GM15510 (cell line): Measurements from ENCODE around the gene DPH2.
A peak's percentile ranks its signal among the peaks of the same experiment; 100 is the strongest.

ENCODE experiments used
- POLR2A ChIP-seq: IDR thresholded peaks from 3 replicates; pipeline ENCODE4 v1.6.1; 2011; ENCODE audit warnings: borderline replicate concordance; ENCODE audit not compliant: insufficient read length; ENCODE audit errors: extremely low read depth

Gene DPH2

DNA sequence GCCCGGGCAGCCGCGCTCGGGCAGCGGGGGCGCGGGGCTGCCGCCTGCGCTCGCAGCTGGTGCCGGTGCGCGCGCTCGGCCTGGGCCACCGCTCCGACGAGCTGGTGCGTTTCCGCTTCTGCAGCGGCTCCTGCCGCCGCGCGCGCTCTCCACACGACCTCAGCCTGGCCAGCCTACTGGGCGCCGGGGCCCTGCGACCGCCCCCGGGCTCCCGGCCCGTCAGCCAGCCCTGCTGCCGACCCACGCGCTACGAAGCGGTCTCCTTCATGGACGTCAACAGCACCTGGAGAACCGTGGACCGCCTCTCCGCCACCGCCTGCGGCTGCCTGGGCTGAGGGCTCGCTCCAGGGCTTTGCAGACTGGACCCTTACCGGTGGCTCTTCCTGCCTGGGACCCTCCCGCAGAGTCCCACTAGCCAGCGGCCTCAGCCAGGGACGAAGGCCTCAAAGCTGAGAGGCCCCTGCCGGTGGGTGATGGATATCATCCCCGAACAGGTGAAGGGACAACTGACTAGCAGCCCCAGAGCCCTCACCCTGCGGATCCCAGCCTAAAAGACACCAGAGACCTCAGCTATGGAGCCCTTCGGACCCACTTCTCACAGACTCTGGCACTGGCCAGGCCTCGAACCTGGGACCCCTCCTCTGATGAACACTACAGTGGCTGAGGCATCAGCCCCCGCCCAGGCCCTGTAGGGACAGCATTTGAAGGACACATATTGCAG is 33.2 kb upstream of the DPH2 start:
- no peak for TF ChIP-seq POLR2A

DNA sequence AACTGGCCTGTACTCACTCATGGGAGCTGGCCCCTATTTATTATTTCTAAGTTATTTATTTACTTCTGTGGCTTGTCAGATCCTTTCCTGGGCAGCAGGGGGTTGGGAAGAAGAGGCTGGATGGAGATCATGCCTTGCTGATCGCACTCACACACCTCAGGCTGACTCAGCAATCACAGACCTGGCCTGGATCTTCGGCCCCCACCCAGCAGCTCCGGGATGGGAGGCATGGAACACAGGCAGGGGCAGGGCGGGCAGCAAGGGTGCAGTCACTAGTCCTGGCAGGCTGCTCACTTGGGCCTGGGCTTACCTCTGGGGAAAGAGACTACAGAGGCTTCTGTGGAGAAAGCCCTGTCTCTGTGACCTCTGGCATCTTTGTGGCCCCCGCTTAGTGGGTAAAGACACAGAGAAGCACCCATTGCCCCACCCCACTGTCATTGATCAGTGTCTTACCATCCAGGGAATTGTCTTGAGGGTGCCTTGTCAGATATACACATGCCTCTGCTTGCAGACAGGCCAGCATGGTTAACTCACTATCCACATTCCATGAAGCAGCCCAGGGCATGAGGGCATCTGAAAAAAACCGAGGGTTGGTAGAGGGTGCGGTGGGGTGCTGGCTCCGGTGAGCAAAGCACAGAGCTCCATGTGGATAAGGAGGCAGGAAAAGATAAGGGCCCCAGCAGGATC is 32.5 kb upstream of the DPH2 start:
- no peak for TF ChIP-seq POLR2A

DNA sequence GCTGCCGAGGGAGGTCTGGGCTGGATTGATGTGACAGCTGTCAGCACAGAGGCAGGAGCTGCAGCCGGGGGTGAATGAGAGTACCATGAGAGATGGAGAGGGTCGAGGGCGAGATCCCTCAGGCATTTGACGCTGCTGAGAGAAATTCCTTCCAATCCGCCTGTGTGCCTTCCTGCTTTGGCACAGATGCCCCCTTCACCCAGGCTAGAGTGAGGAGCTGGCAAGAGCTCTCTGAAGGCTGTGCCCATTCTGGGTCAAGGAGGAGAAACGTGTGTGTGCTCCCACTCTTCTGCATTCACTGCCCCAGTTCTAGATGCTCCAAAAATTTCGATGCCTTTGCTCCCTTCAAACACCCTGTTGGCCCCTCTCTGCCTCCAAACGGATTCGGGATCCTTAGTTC is 31.4 kb upstream of the DPH2 start:
- no peak for TF ChIP-seq POLR2A

DNA sequence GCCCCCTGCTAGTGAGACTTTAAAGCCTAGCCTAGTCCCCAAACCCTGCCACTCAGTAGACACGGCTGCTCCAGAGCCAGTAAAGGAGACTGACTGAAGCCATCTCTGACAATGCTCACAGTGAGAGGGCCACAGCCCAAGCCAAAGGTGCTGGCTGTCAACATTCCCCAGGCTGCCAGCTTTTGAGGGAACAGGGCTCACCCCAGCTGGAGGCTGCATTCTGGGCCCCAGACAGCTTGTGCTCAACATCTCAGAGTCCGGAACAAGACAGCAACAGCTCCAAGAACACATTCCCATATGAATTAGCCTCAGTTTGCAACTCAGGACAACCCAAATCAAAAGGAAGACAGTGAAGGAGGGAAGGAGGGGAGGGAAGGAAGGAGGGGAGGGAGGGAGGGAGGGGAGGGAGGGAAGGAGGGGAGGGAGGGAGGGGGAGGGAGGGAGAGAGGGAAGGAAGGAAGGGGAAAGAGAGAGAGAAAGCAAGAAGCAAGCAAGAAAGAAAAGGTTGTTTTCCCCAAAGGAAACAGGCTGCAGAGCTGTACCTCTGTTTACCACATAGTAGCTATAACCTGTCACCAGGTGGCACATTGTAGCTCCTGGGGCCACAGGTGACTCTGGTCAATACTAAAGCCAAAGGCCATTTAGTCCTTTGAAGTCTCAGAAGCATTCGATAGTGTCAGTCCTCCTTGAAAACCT is 30.8 kb upstream of the DPH2 start:
- TF ChIP-seq POLR2A: no peak

DNA sequence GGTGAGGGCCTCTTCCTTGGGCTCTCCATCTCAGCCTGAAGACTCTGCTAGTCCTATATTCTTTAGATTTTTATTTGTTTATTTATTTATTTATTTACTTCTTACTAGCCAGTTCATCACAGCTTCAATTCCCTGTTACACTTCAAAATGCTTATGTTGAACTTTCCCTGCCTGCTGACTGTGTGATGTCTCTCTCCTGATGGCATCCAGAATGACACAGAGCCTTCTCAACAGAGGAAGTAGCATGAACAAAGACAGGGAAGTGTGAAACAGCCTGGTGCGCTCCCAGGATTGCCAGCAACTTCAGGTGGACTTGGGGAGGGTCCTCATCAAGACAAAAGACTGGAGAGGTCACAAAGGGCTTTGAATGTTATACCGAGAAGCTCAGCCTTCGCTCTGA is 27.4 kb upstream of the DPH2 start:
- TF ChIP-seq POLR2A: no peak

DNA sequence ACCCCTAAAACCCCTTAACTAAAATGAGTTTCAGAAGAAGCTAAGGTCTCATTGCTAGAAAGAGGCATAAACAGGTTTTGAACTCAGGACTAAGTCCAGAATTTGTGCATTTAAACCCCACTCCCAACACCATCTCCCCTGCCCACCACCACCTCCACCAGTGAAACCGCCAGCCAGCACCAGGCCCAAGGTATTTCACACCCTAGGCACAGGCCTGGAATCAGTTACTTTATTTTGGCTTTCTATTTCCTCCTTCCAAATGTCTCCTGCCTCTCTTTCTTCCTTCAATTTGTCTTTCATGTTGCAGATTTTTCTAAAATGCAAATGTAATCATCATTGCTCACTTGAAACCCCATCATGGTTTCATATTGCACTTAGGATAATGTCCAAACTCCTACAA is 24.9 kb upstream of the DPH2 start:
- no peak for TF ChIP-seq POLR2A

DNA sequence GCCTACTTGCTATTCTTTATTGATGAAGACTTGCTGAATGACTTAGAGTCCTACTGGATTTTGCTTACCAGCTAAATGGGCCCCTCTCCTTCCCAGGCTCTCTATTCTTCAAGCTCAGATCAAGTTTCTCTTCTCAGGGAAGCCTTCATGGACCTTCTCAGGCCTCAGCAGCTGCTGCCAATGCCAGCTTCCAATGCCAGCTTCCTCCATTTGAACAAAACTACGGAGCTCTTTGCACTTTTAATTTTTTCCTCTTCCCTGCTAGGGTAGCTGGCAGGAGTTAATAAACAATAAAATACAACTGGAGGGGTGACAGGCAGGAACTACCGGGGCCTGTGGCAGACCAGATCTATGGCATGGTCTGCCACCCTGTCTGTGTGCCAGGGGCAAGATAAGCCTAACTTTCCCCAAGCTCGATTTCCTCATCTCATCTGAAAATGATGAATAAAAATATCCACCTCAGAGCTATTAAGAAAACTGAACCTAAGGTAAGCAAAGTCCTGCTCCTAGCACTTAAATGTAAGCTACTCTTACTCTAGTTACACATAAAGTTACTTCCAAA is 24.1 kb upstream of the DPH2 start:
- TF ChIP-seq POLR2A: no peak

DNA sequence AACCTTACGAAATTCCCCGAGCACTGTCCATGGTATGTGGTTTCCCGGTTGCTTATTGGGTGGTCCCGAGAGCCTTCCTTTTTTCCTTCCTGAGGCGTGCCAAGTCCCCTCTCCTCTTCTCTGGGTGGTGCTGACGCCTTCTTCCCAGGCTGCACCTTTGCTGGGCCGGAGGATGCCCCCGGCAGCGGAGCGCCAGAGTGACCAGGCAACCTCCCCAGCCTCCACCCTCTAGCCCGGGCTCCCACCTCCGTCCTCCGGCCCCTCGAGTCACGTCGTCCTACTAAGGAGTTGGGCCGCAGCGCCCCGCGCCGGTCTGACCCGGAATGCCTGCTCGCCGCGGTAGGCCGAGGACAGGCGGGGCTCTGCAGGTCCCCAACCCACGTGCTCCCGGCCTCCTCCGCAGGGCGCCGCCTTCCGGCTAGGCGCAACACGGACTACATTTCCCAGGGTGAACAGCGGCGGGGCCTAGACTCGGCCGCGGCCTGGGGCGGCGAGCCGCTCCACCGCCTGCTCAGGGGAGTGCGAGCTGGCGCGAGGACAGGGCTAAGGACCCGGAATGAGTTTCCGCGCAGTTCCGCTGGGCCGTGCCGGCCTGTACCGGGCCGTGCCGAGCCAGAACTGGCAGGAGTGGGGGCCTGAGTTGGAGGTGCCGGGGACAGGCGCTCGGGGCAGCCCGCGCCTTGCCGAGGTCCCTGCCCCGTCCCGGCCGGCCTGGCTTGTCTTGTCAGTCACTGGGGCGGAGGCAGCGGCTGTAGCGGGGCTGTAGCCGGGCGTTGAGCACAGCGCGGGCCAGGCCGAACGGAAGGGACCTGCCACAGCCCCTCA is 23.4 kb upstream of the DPH2 start, which contains the start of gene IPO13:
Gene IPO13, plus strand, starts transcription at position 715 of the 825 bp plus-strand sequence. CDS start 651 bp downstream, outside the sequence.
- TF ChIP-seq POLR2A: peak; percentile 92

DNA sequence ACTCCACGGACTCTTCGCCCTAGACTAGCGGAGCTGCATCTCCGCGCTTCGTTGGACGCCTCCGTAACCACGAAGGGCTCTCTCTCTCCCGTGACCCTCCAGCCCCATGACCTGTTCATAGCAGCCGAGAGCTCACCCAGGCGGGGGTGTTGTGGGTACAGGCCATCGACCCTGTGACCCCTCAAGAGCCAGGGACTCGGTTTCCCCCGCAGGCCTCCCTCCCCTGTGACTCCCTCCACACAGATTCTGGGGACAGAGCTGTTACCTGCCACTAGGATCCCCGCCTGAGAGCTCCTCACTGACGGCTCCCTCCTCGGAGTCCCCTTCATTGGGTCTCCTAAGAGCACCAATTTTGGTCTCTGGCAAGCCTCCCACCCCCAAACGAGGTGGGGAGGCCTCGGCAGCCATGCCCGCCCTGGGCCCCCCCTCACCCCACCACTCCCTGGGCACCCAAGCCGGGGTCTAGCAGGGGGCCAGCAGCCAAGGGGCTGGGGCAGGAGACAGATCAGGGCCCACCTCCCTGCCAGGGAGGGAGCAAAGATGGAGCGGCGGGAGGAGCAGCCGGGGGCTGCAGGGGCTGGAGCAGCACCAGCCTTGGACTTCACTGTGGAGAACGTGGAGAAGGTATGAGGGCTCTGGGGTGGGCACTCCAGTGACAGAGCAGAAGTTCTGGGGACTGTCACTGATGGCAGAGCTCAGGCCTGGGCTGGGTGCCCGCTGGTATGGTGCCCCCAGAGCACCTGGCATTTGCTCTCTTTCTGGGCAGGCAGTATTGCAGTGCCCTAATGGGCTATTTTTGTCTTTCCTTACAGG is 22.5 kb upstream of the DPH2 start:
- no peak for TF ChIP-seq POLR2A

DNA sequence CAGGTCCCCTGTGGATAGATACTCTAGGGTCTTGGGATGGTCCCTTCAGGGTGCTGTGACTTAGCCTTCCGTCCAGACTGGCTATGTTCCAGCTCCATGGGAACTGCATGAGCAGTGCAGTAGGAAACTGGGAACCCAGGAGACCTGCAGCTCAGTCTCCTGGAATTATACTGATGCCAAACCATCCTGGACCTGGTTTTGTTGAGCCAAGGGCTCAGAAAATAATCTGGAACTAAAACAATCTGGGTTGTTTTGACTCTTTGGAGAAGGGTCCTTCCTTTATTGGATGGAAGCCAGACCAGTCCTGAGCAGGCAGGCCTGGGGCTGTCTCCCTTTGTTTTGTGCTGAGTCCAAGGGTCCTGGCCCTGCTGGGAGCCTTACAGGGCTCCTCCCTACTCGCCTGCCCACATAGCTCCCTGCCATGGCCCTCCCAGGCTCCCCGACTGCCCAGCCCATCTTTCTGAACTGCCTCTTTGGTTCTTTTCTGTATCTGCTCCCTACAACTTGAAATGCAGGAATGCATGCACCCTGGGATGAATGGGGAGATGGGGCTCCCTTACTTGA is 21.9 kb upstream of the DPH2 start:
- no peak for TF ChIP-seq POLR2A

DNA sequence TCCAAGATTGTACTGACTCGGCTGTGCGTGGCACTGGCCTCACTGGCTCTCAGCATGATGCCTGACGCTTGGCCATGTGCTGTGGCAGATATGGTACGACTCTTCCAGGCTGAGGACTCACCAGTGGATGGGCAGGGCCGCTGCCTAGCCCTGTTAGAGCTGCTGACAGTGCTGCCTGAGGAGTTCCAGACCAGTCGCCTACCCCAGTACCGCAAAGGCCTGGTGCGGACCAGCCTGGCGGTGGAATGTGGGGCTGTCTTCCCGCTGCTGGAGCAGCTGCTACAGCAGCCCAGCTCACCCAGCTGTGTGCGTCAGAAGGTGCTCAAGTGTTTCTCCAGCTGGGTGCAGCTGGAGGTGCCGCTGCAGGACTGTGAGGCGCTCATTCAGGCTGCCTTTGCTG is 20.1 kb upstream of the DPH2 start:
- TF ChIP-seq POLR2A: no peak

DNA sequence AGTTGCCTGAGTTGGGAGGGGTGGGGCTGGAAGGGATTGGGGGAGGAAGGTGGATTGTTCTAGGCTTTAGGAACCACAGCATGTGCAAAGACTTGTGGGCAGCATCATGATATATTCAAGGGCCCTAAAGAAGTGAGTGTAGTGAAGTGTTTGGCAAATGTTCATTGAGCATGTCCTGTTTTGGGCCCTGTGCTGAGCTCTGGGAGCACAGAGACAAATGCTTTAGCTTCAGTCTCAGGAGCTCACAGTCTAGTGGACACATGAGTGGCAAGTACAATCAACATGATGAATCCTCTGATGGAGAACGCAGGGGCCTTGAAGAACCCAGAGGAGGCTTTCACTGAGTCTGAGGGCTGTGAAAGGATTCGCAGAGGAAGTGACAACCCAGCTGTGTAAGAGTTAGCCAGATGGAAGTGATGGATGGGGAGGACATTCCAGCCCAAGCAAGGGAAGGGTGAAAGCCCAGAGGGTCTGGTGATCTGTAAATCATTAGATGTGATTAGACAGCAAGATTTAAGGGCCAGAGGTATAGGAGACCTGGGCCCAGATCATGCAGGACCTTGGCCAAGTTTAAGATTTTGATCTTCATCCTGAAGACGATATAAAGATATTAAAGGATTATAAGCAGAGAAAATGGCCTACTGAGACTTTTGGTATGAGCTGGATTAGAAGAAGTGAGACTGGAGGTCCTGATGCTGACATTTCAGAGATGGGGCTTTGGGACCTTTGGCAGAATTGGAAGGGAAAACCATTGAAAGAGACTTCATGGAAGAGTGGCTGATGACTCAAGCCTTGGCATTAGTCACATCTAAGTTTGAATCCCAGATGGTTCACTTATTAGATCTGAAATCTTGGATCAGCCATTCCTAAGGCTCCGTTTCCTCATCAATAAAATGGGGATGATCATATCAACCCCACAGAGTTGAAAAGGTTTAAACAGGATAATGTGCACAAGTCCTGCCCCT is 18.5 kb upstream of the DPH2 start:
- no peak for TF ChIP-seq POLR2A

DNA sequence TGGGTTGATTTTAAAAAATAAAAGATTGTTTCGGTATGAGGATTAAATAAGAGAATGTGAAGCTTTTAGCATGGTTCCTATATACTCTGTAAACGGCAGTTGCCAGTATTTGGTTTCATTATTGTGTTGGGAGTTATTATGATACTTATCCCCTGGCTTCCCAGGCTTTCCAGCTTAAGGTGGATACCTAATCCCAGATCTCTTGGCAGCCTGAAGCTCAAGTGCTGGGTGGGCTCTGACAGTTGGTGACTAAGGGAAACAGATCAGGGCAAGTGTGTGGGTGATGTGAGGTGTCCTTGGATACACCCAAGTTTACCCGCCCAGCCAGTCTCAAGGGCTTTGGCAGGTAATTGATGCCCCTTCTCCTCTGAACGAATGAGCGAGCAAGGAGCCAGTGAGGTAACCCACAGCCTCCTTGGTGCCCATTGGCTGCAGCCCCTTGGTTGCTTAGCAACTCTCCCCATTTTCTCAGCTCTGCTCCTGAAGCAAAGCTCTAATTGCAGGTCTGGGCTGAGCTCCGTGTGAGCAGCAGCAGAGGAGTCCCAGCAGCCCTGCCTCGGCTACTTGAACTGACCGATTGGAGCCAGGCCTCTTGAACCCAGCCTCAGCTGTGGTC is 17.0 kb upstream of the DPH2 start:
- no peak for TF ChIP-seq POLR2A

DNA sequence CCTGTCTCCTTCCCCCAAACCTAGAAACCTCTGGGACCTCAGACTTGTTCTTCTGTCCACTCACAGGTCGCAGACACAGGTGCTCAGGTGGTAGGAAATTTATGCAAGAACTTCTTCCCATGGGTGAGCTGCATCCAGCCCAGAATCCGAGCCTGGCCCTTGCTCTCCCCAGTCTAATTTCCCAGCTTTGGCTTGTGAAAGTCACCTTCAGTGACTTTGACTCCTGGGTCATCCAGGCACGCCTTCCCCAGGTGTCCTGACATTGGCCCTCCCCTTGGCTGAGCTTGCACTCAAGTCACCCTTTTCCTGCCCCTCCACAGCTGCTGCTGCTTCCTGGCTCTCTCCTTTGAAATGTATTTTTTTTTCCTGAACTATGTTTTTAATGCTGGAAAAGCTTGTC is 16.4 kb upstream of the DPH2 start:
- TF ChIP-seq POLR2A: no peak
